CD4-positive, alpha-beta T cell treated with Interleukin-21 for 1 hour (primary cell): ENCODE data around the gene LEMD1.
"Not testable (repeated sequence)": the region's sequence is repeated elsewhere in the genome, so short reads cannot be mapped to it uniquely, and the experiment has no call there.

Source experiments
- DNase-seq: peaks from one replicate; pipeline ENCODE4 v3.0.0-alpha.2; 2020

LEMD1 gene

DNA sequence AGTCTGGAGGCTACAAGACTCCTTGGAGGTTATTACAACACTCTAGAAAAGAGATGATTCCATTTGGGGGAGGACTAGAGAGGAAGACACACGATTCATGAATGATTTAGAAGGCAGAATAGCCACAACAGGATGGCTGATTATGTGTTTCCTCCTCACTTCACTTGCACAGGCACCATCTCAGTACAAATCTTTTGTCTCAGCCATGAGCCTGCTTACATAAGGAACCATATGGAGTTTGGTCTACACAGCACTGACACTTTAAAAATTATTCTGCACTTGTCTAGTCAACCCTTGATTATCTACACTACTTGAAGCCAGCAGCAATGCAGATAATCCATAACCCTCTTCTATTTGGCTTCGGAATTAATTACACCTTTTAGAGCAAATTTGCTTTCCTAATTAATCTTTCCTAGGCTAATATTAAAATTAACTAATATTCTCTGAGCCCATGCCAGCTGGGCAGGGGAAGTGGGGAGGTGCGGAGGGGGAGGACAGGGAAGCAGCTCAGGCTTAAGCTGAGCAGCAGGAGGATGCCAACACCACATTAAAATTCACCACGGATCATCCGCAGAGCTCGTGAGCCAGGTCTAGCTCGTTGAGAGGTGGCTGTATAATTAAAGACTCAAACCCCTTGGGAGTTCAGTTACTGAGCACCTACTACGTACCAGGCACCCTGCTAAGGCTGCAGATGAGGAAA lies 3.2 kb upstream of the LEMD1 start:
- DNase-seq, result no peak

DNA sequence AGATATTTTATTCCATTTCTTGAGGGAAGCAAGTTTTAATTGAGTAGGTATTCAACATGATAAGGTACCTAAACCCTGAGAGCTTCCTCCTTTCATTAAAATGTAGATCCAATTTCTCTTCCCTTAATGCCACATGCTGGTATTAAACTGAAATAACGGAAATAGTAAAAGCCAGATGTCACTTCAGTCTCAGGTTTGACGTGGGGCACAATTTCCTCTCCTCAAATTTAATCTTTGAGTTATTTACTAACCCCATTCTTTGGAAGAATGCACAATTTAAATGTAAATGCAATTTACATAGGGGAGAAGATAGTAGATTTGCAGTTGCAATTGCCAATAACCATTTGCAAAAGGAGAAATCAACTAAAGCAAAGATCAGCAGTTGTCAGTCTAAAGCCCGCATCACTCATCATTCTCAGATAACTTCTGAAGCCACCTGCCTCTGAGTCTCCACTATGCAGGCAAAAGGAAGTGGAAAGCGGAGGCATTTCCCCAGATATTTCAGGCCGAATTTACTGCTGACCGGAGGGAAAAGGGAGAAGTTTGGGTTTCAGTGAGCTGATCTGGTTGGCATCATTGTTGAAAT lies 2.1 kb upstream of the LEMD1 start:
- no peak for DNase-seq

DNA sequence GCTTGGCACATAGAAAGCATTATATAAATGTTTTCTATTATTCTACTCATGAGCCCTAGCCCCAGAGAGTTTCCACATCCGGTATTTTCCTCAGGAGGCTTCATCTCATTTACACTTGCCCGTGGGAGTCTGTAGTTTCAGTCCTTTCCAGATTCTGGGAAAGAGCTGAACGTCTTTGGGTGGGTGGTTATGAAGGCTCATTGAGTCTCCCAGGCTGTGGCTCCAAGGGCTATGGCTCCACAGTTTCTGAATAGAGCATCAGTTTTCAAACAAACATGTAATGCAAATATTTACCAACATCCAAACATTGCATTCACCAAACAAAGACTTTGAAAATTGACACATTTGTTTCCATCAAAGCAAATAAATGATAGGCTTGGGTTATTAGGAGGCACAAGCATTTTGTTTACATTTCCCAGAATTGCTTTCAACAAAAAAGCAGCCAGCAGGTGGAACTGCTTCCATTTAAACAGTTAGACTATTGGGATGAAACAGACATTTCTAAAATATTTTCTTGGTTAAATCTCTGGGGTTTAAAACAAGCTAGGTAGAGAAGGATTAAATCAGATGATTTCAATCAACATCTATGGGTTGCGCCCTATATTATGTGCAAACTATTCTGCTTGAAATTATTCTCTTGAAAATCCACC lies 1.3 kb upstream of the LEMD1 start:
- DNase-seq, result no peak

DNA sequence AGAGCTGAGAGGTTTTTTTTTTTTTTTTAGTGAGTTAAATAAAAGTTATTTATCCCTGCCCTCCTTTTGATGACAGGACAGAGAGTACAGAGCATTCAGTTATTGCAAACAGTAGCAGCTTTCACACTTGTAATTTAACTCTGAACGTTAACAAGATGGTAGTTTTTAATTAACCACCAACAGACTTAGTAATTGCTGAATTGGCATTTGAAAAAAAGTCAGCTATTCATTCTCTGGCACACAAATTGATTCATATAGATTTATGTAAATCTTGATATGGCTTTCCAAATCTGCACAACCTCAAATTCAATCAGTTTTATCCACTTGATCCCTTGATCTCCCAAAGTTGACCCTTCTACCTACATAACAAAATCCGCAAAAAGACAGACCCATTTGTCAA lies 918 bp downstream of the LEMD1 start:
- no peak for DNase-seq

DNA sequence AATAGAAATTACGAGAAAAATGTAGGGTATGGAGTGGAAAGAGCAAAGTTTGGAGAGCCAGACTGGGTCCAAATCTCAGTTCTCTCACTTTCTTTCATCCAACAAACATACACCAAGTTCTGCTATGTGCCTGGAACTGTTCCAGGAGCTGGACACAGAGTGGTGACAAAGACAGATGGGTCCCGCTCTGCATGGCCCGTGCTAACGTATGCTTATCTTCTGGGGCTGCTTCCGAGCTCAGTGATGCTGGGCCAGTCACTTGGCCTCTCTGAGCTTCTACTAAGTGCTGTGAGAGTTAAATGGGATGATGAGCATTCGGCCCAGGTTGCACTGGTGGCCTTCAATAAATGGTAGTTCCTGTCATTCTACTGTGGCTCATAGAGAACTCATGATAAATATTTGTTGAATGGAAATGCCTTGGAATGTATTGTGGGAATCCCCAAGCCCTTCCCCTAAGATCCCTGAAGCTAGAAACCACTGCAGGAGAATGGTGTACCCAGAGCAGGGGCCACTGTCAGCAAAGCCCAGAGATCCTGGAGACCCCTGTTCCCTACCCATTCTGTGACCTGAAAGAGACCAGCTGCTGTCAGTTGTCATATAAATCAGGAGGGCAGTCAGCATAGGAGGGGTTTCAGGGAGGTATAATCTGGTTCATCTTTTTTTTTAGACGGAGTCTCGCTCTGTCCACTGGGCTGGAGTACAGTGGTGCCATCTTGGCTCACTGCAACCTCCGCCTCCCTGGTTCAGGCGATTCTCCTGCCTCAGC lies 3.8 kb downstream of the LEMD1 start:
- no peak for DNase-seq

DNA sequence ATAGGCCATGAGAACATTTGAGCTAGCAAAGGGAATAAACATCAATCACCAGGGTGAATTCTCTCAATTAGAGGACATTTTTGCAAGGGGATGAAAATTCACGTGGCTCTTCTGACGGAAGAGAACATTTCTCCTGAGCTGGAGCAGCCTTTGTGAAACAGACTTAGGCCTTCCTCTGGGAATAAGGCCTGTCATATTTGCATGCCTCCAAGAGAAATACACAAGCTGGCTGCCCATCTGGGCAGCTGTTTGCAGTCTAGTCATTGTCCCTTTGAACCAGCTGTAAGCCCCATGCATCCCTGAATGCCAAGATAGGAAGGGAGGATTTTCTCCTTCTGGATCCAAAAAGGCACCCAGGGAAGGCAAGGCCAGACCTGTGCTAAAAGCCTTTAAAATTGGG lies 5.5 kb downstream of the LEMD1 start:
- no peak for DNase-seq

DNA sequence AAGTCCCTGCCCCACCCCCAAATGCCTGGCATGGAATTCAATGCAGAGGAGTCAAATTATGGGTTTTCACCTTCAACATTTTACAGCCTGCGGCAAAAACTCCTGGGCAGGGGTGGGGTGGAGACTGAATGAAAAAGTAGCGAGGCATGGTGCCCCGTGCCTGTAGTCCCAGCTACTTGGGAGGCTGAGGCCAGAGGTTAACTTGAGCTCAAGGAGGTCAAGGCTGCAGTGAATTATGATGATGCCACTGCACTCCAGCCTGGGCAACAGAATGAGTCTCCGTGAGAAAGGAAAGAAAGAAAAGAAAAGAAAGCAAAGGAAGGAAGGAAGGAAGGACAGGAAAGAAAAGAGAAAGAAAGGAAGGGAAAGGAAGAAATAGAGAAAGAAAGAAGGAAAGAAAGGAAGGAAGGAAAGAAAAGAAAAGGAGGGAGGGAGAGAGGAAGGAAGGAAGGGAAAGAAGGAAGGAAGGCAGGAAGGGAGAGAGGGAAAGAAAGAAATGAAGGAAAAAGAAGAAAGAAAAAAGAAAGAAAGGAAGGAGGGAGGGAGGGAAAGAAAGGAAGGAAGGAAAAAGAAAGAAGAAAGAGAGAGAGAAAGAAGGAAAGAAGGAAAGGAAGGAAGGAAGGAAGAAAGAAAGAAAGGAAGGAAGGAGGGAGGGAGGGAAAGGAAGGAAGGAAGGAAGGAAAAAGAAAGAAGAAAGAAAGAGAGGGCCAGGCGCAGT lies 11.1 kb downstream of the LEMD1 start:
- no peak for DNase-seq

DNA sequence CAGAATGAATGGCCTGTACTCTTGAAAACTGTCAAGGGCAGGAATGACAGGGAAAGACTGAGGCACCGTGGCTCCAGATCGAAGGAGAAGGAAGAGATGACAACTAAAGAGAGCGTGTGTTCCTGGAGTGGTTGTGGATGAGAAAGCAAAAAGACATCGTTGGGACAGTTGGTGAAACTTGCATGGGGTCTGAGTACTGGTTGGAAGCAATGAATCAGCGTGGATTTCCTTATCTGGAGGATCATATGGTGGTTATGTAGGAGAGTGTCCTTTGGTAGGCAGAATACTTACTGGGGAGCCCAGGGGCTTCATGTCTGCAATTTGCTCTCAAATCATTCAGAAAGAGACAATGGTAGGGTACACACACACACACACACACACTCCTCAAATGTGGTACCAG lies 13.9 kb downstream of the LEMD1 start:
- DNase-seq, result no peak

DNA sequence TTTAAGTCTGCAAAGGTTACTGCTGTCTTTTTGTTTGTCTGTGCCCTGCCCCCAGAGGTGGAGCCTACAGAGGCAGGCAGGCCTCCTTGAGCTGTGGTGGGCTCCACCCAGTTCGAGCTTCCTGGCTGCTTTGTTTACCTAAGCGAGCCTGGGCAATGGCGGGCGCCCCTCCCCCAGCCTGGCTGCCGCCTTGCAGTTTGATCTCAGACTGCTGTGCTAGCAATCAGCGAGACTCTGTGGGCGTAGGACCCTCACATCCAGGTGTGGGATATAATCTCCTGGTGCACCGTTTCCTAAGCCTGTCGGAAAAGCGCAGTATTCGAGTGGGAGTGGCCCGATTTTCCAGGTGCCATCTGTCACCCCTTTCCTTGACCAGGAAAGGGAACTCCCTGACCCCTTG lies 15.6 kb downstream of the LEMD1 start:
- peak; percentile 14 for DNase-seq

DNA sequence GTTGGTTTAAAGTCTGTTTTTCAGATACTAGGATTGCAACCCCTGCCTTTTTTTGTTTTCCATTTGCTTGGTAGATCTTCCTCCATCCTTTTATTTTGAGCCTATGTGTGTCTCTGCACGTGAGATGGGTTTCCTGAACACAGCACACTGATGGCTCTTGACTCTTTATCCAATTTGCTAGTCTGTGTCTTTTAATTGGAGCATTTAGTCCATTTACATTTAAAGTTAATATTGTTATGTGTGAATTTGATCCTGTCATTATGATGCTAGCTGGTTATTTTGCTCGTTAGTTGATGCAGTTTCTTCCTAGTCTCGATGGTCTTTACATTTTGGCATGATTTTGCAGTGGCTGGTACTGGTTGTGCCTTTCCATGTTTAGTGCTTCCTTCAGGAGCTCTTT lies 17.4 kb downstream of the LEMD1 start:
- not testable (repeated sequence) for DNase-seq

DNA sequence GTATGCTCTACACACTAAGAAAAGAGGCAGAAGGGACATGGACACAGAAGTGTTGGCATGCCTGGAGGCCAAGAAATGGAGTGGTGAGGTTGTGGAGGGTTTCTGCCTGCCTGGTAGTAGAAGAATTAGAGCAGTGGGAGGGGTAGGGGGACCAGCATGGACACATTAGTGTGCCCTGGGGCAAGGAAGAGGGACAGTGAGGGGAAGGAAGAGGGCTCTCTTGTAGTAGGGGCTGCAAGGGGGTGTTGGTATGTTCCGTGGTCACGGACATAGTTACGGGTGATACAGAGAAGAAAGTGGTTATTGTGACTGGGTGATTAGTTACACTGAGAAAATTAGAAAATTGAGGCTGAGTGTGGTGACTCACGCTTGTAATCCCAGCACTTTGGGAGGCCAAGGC lies 23.3 kb downstream of the LEMD1 start:
- no peak for DNase-seq

DNA sequence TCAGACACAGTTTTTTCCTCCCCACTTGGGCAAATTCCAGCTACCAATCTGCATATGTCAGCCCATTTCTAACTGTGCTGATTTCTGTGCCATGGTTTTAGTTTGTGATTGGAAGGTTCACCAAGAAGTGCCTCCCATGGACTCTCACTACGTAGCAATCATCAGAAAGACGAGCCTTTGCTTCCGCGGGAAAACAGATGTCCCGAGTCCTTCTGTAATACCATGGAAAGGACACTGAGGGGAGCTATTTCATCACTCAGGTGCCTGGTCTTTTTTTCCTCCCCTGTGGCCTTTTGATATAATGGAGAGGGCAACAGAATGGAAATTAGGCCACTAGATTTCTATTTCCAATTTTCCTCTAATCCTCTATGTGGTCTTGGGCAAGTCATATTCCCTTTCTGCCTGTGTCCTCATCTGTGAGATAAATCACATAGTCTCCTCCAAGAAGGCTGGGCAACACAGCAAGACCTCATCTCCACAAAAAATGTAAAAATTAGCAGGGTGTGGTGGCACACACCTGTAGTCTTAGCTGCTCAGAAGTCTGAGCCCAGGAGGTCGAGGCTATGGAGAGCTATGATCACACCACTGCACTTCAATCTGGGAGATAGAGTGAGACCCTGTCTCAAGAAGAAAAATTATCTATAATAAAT lies 24.8 kb downstream of the LEMD1 start:
- DNase-seq, result peak; percentile 56

DNA sequence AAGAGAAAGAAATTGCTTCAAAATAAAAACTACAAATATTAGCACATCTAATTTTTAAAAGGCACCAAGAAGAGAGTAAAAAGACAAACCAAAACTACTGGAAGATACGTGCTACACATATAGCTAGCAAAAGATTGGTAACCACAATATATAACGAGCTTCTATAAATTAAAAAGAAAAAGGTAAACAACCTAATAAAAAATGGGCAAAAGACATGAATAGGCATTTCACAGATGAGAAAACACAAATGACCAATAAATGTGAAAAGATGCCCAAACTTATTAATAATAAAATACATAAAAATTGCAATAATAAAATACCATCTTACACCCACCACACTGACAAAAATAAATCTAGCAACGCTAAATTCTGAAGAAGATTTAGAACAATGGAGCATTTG lies 26.2 kb downstream of the LEMD1 start:
- DNase-seq, result no peak

DNA sequence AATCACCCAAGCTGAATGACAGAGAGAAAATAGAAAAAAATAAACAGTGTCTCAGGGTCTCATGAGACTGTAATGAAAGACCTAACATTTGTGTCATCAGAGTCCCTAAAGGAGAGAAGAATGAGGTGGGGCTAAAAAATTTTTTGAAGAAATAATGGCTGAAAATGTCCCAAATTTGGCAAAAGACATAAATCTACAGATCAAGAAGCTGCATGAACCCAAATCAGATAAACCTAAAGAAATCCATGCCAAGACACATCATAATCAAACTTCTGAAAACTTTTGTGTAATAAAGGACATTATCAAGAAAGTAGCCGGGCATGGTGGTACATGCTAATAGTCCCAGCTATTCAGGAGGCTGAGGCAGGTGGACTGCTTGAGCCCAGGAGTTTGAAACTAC lies 29.2 kb downstream of the LEMD1 start:
- no peak for DNase-seq

DNA sequence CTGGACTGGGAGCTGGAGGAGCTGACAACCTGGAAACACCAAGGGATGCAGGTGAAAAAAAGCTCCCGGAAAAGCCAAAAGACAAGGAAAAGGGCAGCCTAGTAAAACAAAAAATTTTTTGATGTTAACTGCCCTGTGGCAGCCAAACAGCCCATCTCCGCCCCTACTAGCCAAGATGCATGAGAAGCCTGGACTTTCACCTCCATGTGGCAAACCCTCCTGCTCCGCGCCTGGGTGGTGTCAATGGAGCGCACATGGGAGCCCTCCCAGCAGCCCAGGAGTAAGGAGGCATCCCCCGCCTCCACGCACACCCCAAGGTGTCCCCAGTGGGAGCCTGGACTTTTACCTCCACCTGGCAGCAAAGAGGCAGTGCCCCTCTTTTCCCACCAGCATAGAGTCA lies 30.5 kb downstream of the LEMD1 start:
- no peak for DNase-seq

DNA sequence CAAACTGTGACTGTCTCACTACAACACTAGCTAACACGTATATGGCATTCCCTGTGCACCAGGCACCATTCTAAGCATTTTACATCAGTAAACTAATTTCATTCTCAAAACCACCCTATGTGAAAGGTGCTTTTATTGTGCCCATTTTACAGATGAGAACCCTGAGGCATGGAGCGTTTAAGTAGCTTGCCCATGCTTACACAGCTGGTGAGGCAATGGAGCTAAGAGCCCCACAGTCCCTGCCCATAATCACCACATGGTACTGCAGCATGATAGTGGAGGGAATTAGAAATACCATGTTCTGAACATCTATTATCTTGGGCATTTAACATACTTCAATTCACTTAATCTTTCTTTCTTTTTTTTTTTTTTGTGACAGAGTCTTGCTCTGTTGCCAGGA lies 34.0 kb downstream of the LEMD1 start:
- DNase-seq, result no peak

DNA sequence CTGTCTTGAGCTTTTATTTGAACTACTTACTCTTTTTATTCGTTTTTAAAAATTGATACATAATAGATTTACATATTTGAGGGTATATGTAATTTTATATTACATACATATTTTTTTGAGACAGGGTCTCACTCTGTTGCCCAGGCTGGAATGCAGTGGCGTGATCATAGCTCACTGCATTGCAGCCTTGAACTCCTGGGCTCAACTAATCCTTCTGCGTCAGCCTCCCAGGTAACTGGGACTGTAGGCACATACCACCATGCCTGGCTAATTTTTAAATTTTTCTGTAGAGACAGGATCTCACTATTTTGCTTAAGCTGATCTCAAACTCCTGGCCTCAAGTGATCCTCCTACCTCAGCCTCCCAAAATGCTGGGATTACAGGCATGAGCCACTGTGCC lies 38.9 kb downstream of the LEMD1 start:
- not testable (repeated sequence) for DNase-seq

DNA sequence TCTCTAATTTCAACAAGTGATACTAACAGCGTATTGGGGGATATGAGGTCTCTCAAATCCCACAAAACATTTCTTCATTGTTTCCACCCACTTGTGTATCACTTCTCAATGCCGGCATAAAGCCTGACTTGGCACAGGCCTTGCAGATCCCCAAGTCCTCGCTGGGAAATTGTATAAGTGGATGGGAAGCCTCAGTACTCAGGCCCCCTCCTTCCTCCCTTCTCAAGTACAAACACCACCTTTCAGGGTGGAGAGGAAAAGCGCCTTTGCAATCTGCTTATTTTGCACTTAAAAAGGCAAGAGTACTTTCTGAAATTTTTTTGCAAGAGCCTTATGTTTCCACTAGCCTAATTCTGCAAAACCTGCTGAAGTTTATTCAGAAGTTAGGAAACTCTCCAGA lies 39.3 kb downstream of the LEMD1 start:
- DNase-seq, result no peak

DNA sequence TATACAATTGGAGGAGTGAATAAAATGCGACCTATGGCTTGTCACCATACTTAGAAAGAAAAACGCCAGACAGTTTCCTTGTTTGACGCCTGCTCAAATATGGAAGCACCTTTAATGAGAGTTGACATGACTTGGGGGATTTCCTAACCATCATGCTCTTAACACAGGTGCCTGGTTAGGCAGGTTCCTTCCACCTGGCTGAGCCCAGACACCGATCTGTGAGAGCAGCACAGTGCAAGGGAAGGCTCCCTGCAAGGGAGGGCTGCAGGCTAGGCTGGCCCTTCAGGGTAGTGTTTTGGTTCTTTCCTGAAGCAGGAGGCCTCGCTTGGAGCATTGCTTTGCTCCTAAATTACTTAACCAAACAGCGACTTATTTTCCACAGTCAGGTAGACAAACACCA lies 40.6 kb downstream of the LEMD1 start:
- DNase-seq, result no peak

DNA sequence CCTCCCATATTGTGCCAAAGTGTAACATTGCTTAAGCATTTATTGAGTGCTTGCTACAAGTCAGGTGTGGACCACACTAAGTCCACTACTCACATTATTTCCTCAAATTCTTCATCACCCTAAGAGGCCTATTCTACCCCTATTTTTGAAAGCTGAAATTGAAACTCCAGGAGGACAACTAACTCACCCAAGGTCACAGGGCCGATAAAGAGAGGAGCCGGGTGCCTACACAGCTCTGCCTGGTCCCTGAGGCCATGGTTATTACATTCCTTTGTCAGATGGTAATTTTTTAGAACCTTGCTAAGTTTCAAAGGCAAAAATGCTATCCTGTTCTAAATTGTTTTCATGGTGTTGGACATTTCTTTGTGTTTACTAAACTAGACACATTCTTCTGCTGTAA lies 41.0 kb downstream of the LEMD1 start:
- no peak for DNase-seq

DNA sequence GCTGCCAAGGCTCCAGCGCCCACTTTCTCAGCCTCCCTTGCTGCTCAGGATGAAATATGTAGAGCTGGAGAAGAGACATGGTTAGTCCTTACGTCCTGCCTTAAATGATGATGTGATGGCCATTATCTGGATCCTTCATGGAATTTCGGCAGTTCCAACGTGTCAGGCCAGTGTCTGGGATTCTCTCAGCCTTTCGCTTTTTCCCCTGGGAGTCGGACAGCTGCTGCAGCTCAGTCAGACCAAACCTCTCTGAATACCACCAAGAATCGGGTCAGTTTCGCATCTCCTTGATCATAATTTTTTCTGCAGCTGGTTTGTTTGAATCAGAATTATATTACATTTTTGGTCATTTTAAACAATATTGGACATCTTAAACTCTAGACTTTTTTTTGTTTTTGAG lies 42.8 kb downstream of the LEMD1 start:
- no peak for DNase-seq

DNA sequence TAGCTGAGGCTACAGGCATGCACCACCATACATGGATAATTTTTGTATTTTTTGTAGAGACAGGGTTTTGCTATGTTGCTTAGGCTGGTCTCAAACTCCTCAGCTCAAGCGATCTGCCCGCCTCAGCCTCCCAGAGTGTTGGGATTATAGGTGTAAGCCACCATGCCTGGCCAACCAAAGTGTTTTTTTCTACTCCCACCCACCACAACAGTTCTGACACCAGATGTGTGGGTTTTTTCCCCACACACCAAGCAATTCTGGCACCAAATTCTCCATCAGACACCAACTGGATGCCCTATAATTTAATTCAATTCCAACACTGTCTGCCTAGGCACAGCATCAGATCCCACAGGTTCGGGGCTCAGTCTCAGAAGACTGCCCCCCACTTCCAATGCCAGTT lies 44.5 kb downstream of the LEMD1 start:
- no peak for DNase-seq

DNA sequence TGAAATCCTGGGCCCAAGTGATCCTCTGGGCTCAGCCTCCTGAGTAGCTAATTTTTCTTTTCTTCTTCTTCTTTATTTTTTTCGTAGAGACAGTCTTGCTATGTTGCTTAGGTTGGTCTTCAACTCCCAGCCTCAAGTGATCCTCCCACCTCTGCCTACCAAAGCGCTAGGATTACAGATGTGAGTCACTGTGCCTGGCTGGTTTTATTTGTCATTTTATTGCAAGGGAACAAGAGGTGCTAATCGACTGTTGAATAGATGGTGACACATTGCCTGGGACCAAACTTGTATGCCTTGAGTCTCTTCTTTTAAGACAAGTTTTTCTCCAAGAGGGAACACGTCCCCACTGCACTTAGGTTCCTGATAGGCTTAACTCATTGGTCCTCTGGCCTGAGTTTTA lies 45.1 kb downstream of the LEMD1 start:
- no peak for DNase-seq
